Muscle layer of colon (tissue), 2 donors: Measurements from ENCODE around the gene CCNT2.

Experiments
- H3K27ac ChIP-seq: one replicate; pipeline ENCODE4 v1.7.0; 2013; ENCODE audit warnings: low read depth, mild to moderate bottlenecking, low read length, moderate library complexity
- H3K27me3 ChIP-seq, 2 donors: one replicate each; pipeline ENCODE4 v1.7.0; 2013; ENCODE audit warnings: low read length in 2 of 2, mild to moderate bottlenecking in 2 of 2; ENCODE audit not compliant: insufficient read depth in 2 of 2, control insufficient read depth in 1 of 2
- H3K36me3 ChIP-seq: one replicate; pipeline ENCODE4 v1.7.0; 2013; ENCODE audit warnings: mild to moderate bottlenecking, low read length; ENCODE audit not compliant: insufficient read depth
- H3K4me1 ChIP-seq: one replicate; pipeline ENCODE4 v1.7.0; 2013; ENCODE audit warnings: mild to moderate bottlenecking, low read length; ENCODE audit not compliant: insufficient read depth
- H3K4me3 ChIP-seq, 2 donors: one replicate each; pipeline ENCODE4 v1.7.0; 2013; ENCODE audit warnings: low read length in 2 of 2, low read depth in 1 of 2, mild to moderate bottlenecking in 1 of 2, moderate library complexity in 1 of 2
- H3K9ac ChIP-seq: one replicate; pipeline ENCODE4 v1.7.0; 2013; ENCODE audit warnings: low read length
- H3K9me3 ChIP-seq: one replicate; pipeline ENCODE4 v1.7.0; 2013; ENCODE audit warnings: mild to moderate bottlenecking, low read length
- donor health status: abdominal sarcoma.
- donor health status: Adenocarcinoma of cecum.

Gene CCNT2

GRCh38 chr2:134980639-134981038, 62.0 kb downstream of the CCNT2 start:
- no peak overlapping the region for H3K9ac ChIP-seq
- H3K4me3 ChIP-seq: no peak overlapping the region
- H3K4me1 ChIP-seq: no peaks in the 10 kb centered on the region
- no peak overlapping the region for H3K27ac ChIP-seq
- H3K36me3 ChIP-seq: no peaks in the 10 kb centered on the region
- no peaks in the 10 kb centered on the region for H3K27me3 ChIP-seq
- H3K9me3 ChIP-seq: no peaks in the 10 kb centered on the region

DNA sequence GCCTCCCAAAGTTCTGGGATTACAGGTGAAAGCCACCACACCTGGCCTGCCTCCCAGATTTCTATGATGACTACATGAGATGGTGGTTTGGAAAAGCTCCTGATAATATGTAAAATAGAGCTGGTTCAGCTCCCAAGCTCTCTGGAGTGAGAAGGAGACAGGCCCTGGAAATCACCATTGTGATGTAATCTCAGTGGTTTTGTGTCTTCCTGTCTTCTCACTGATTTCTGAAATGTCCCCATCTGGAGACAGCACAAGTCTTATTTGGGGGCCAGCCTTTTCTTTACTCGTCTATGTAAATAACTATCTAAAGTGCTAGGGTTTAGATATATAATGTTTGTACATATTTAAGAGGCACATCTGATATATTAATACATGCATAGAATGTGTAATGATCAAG, 64.0 kb downstream of the CCNT2 start:
- Histone ChIP-seq H3K4me3 (no peak overlapping the region), H3K9ac (no peak overlapping the region), H3K4me1 (no peaks in the 10 kb centered on the region), H3K27ac (no peak overlapping the region), H3K36me3 (no peaks in the 10 kb centered on the region), H3K27me3 (no peaks in the 10 kb centered on the region), H3K9me3 (no peaks in the 10 kb centered on the region)

DNA sequence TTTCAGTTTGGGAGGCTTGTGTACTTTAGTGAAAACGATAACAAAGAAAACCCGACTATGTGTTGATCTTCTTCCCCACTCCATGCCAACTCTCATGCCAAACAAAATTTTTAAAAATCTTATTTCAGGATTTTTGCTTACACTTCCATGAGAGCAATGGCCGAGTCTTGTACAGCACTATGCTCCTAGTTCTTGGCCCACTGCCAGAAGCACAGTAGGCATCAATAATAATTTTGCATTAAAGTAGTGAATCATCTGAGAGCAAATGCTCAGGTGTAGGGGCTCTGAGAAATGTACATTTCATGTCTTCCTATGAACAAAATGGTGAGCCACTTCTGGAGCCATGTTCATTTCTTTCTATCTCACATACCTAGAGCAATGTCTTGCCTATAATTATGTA, 66.4 kb downstream of the CCNT2 start:
- no peaks in the 10 kb centered on the region for H3K9me3 ChIP-seq
- no peaks in the 10 kb centered on the region for H3K4me1 ChIP-seq
- no peaks in the 10 kb centered on the region for H3K36me3 ChIP-seq
- no peaks in the 10 kb centered on the region for H3K27me3 ChIP-seq
- no peak overlapping the region for H3K27ac ChIP-seq
- no peak overlapping the region for H3K4me3 ChIP-seq
- H3K9ac ChIP-seq: no peak overlapping the region

DNA sequence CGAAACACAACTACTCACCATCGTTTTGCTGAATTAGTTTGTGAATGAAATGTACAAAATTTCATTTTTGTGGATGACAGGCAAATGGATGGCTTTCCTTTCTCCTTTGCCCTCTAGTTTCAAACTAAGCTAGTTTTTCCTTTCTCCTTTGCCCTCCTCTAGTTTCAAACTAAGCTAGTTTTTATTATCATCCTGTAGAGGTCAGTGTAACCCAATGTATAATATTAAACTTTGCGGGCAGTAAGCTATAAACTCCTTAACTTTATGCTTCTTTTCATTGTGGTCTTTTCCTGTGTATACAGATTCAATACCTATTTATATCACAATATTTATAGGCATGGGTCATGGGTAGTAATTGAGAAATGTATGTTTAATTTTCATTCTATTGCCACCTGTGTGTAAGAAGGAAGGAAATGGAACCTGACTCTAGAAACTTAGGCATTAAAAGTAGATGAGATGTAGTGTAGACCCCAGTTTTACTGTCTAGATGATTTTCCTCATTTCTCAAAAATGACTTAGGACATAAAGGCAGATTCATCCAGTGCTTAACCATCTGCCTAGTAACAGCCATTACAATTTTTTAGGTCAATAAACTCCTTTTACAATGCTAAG, 70.5 kb downstream of the CCNT2 start:
- H3K27me3 ChIP-seq: no peaks in the 10 kb centered on the region
- no peaks in the 10 kb centered on the region for H3K4me1 ChIP-seq
- no peak overlapping the region for H3K4me3 ChIP-seq
- H3K27ac ChIP-seq: no peak overlapping the region
- H3K36me3 ChIP-seq: no peaks in the 10 kb centered on the region
- H3K9ac ChIP-seq: no peak overlapping the region
- no peaks in the 10 kb centered on the region for H3K9me3 ChIP-seq

DNA sequence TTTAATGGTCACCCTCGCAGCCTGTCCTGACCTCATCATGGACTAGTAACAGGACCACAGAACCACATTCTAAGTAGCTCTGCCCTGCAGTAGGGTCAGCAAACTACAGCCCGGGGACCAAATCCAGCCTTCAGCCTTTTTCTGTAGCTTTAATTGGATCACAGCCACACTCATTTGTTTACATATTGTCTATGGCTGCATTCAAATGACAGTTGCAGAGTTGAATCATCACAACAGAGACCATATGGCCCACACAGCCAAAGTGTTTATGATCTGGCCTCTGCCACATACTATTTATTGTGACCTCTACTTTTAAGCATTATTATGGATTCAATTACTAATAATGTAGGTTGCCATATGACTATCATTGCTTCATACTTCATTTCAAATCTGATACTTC, 80.9 kb downstream of the CCNT2 start:
- H3K4me1 ChIP-seq: peaks cover 2% of the 10 kb centered on the region
- H3K27ac ChIP-seq: no peak overlapping the region
- no peak overlapping the region for H3K9ac ChIP-seq
- no peaks in the 10 kb centered on the region for H3K36me3 ChIP-seq
- H3K4me3 ChIP-seq: no peak overlapping the region
- peaks cover 0 to under 1% of the 10 kb centered on the region in 2 donors for H3K27me3 ChIP-seq
- no peaks in the 10 kb centered on the region for H3K9me3 ChIP-seq

GRCh38 chr2:135002836-135003235, 84.2 kb downstream of the CCNT2 start:
- Histone ChIP-seq H3K9me3 (no peaks in the 10 kb centered on the region), H3K36me3 (no peaks in the 10 kb centered on the region)

GRCh38 chr2:135004005-135004746, 85.6 kb downstream of the CCNT2 start:
- Histone ChIP-seq H3K9ac (no peak overlapping the region), H3K4me1 (peaks cover 3% of the 10 kb centered on the region), H3K27ac (no peak overlapping the region)

More at GRCh38 chr2:135002836-135003235, 84.2 kb downstream of the CCNT2 start:
- no peak overlapping the region for H3K27ac ChIP-seq
- H3K4me3 ChIP-seq: no peak overlapping the region
- H3K27me3 ChIP-seq: peaks cover 0 to 5% of the 10 kb centered on the region in 2 donors
- no peak overlapping the region for H3K9ac ChIP-seq
- peaks cover 3% of the 10 kb centered on the region for H3K4me1 ChIP-seq

DNA sequence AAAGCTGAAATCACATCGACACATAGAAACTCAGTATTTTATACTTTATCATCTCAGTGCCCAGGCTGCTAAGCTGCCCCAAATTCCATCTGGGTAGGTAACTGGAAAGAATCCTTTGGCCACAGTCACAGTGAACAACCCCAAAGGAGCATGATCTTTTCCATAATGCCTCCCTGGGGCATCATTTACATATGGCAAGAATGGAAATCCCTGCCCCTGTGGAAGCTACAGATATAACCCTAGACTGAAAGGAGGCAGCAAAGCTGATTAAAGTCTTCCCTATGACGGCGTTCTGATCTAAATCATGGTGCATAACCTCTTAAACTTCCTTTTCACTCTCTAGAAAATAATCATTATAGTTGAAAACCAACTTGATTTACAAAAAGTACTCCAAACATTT, 87.1 kb downstream of the CCNT2 start:
- Histone ChIP-seq H3K9me3 (no peaks in the 10 kb centered on the region), H3K9ac (no peak overlapping the region), H3K4me3 (no peak overlapping the region), H3K27ac (no peak overlapping the region), H3K27me3 (peaks cover 0 to 5% of the 10 kb centered on the region in 2 donors), H3K4me1 (peaks cover 3% of the 10 kb centered on the region), H3K36me3 (no peaks in the 10 kb centered on the region)

More at GRCh38 chr2:135004005-135004746, 85.6 kb downstream of the CCNT2 start:
- Histone ChIP-seq H3K27me3 (peaks cover 0 to 5% of the 10 kb centered on the region in 2 donors), H3K9me3 (no peaks in the 10 kb centered on the region), H3K36me3 (no peaks in the 10 kb centered on the region), H3K4me3 (no peak overlapping the region)
